ENCODE measurements around the gene COL6A2. TPM values are rescaled to one million over a fixed set of nuclear protein-coding genes. Genes with fewer than 3 reads are reported as not detected.

Gene COL6A2
- total RNA-seq, 1 donor from 2014 or later, result 373 TPM

DNA sequence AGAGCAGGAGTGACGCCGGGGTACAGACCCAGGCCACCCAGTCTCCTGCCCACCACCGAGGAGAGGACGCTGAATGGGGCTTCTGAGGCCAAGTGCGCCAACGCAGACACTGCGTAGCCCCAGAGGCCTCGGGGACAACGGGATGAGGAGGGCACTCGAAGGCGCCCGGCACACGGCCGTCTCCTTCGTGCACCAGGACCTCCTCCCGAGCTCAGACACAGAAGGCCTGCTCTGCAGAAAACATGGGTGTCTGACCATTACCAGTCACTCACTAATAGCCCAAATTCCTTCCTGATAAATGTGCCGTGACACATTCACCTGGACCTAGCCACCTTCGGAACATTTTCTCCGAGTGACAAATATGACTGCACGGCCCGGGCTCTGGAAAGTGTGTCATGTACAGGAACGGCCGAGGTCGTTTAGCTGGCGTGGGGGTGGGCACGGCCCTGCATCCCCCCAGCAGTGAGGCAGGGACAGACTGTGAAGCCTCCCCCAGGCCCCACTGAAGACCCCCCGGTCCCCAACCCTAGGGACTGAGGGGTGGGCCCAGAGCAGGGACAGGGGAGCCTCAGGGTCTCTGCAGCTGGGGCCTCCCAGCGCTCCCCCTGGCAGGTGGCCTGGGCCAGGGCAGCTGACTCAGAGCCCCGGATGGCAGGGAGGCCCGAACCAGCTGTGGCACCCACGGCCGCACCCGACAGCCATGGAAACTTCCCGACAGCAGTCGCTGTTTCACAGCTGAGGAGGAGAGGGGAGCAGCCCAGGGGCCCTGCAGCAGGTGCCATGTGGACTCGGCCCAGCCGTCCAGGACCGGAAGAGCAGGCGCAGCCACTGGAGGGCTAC is 16.7 kb upstream of the COL6A2 start:
- TF ChIP-seq CTCF (IDR thresholded peaks at IDR 0.05; ENCODE audit: insufficient read depth, low read length, poor library complexity, severe bottlenecking), result no peak
- H3K4me3 ChIP-seq (ENCODE audit: low read depth, low read length), result no peak overlapping the region
- no peak for DNase-seq (ENCODE audit: low read depth)
- peaks cover 10% of the 10 kb centered on the region for H3K27me3 ChIP-seq (ENCODE audit: control insufficient read depth, insufficient read depth, low read length)
- H3K36me3 ChIP-seq (ENCODE audit: control insufficient read depth, insufficient read depth, low read length), result no peaks in the 10 kb centered on the region

GRCh38 chr21:46081862-46082712 is 15.8 kb upstream of the COL6A2 start:
- Histone ChIP-seq H3K27me3 (ENCODE audit: control insufficient read depth, insufficient read depth, low read length) (peaks cover 10% of the 10 kb centered on the region), H3K4me3 (ENCODE audit: low read depth, low read length) (no peak overlapping the region), H3K36me3 (ENCODE audit: control insufficient read depth, insufficient read depth, low read length) (no peaks in the 10 kb centered on the region)
- no peak for TF ChIP-seq CTCF (IDR thresholded peaks at IDR 0.05; ENCODE audit: insufficient read depth, low read length, poor library complexity, severe bottlenecking)
- DNase-seq (ENCODE audit: low read depth), result no peak

GRCh38 chr21:46082713-46082962 is 15.3 kb upstream of the COL6A2 start:
- DNase-seq (ENCODE audit: low read depth), result no peak
- peaks cover 10% of the 10 kb centered on the region for H3K27me3 ChIP-seq (ENCODE audit: control insufficient read depth, insufficient read depth, low read length)
- no peak for TF ChIP-seq CTCF (IDR thresholded peaks at IDR 0.05; ENCODE audit: insufficient read depth, low read length, poor library complexity, severe bottlenecking)
- no peak overlapping the region for H3K4me3 ChIP-seq (ENCODE audit: low read depth, low read length)
- H3K36me3 ChIP-seq (ENCODE audit: control insufficient read depth, insufficient read depth, low read length), result no peaks in the 10 kb centered on the region

DNA sequence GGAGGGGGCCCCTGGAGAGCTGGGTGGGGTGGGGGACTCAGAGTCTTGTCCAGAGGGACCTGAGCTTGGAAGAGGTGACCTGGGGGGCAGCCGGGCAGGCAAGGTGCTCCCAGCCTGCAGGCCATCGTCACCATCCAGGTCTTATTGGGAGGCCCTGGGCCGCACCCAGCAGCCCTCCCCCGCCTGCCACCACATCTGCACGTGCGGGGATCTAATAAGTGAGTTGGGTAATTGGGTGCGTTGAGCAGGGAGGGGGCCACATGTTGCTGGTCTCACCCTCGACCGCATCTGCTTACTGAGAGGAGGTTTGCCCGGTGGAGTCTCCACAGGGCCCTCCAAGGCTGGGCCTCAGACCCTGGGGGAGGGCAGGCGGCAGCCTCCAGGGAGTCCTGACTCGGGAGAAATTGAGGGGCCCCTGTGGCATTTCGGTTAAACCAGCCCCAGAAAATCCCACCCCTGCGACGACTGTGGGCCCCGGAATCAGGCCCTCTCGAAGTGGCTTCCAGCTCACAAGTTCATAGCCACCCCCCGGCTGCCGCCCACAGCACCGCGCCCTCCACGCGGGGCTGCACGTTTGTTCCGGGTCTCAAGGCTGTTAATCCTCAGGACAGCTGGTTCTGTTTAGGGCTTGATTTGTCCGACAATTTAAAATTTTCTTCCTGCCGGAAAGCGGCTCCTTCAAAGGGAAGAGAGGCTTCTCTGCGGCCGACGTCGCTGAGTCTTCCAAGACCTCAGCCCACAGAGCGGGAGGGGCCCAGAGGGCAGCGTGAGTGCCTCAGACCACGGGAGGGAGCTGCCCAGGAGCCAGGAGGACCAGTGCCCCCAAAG is 14.7 kb upstream of the COL6A2 start:
- no peak for DNase-seq (ENCODE audit: low read depth)
- TF ChIP-seq CTCF (IDR thresholded peaks at IDR 0.05; ENCODE audit: insufficient read depth, low read length, poor library complexity, severe bottlenecking), result no peak
- Histone ChIP-seq H3K36me3 (ENCODE audit: control insufficient read depth, insufficient read depth, low read length) (no peaks in the 10 kb centered on the region), H3K27me3 (ENCODE audit: control insufficient read depth, insufficient read depth, low read length) (peaks cover 10% of the 10 kb centered on the region), H3K4me3 (ENCODE audit: low read depth, low read length) (no peak overlapping the region)

DNA sequence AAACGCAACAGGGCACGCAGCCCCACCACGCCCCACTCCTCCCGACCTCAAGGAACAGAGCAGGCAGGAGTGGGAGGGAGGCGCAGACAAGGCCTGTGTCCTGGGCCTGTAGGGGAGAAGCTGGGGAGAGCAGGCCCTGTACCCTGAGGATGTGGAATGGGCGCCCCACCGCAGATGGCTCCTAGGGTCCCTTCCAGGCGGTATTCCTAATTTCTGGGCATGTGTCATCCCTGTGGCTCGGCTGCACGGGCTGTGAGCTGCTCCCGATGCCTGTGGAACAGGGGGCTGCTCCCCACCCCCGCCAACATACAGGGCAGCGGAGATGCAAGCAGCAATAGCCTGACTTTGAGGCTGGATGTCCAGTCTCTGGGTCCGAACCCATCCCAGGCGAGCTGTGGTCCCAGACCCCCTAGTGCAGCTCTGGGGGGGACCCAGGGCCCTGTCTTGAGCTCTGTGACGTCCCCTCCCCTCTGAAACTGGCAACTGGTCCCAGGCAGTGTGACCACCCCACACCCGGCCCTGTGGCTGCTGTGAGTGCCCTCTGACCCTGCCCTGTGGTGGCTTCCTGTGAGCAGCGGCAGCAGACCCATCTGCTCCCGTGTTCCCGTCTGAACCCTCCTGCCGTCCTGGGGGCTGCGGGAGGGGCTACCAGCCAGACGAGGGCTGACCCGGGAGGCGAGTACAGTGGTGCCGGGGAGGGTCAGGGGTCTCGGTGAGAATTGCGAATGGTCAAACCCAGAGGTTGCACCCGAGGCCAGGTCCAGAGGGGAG is 13.9 kb upstream of the COL6A2 start:
- TF ChIP-seq CTCF (IDR thresholded peaks at IDR 0.05; ENCODE audit: insufficient read depth, low read length, poor library complexity, severe bottlenecking), result no peak
- Histone ChIP-seq H3K36me3 (ENCODE audit: control insufficient read depth, insufficient read depth, low read length) (no peaks in the 10 kb centered on the region), H3K4me3 (ENCODE audit: low read depth, low read length) (no peak overlapping the region), H3K27me3 (ENCODE audit: control insufficient read depth, insufficient read depth, low read length) (peaks cover 10% of the 10 kb centered on the region)
- DNase-seq (ENCODE audit: low read depth), result no peak

Measured in kidney epithelial cell (primary cell).